ENCODE results near the gene FKBP14. TPM values are rescaled to one million over a fixed set of nuclear protein-coding genes. Genes with fewer than 3 reads are reported as not detected.

FKBP14 gene
- total RNA-seq, 1 donor from 2014 or later, result 4.4 TPM

DNA sequence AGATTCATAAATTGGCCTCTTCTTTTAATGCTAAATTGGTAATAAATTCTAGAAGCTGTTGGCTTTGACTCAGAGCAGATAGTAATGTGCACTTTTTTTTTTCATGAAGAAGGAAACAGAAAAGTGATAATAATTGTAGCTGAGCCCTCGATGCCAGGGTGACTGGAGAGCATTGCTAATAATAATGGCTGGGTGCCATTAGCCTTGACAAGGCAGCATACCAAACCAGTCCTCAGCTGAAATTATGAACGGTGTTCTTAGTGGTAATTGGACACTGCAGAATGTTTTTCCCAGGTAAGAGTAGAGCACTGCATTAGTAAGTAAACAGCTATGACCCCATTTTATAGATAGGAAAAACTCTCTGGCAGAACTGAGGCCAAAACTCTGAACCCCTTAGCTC lies 20.6 kb upstream of the FKBP14 start:
- DNase-seq (ENCODE audit: extremely low spot score in 2 of 2), result no peak
- Histone ChIP-seq H3K4me1 (no peaks in the 10 kb centered on the region), H3K9me3 (no peaks in the 10 kb centered on the region), H3K27ac (no peak overlapping the region), H3K4me3 (no peak overlapping the region), H3K27me3 (no peaks in the 10 kb centered on the region), H3K36me3 (peaks cover 6 to 31% of the 10 kb centered on the region in 2 donors)
- TF ChIP-seq, protein P1, sequence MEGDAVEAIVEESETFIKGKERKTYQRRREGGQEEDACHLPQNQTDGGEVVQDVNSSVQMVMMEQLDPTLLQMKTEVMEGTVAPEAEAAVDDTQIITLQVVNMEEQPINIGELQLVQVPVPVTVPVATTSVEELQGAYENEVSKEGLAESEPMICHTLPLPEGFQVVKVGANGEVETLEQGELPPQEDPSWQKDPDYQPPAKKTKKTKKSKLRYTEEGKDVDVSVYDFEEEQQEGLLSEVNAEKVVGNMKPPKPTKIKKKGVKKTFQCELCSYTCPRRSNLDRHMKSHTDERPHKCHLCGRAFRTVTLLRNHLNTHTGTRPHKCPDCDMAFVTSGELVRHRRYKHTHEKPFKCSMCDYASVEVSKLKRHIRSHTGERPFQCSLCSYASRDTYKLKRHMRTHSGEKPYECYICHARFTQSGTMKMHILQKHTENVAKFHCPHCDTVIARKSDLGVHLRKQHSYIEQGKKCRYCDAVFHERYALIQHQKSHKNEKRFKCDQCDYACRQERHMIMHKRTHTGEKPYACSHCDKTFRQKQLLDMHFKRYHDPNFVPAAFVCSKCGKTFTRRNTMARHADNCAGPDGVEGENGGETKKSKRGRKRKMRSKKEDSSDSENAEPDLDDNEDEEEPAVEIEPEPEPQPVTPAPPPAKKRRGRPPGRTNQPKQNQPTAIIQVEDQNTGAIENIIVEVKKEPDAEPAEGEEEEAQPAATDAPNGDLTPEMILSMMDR (IDR thresholded peaks at IDR 0.05), result no peak
- TF ChIP-seq POLR2A (IDR thresholded peaks at IDR 0.05) (no peak), POLR2AphosphoS5 (IDR thresholded peaks at IDR 0.05; ENCODE audit: insufficient read depth in 1 of 2, low read depth in 1 of 2) (no peak)
- intact Hi-C loops (cut with DNase I), result no loop called here

GRCh38 chr7:30046127-30046770 lies 19.7 kb upstream of the FKBP14 start:
- H3K9me3 ChIP-seq, result no peaks in the 10 kb centered on the region
- intact Hi-C loops (cut with DNase I), result no loop called here
- H3K4me3 ChIP-seq, result no peak overlapping the region
- no peak overlapping the region for H3K27ac ChIP-seq
- DNase-seq (ENCODE audit: extremely low spot score in 2 of 2), result no peak
- peaks cover 6 to 27% of the 10 kb centered on the region in 2 donors for H3K36me3 ChIP-seq
- peaks cover 4% of the 10 kb centered on the region for H3K4me1 ChIP-seq
- TF ChIP-seq, protein P1 (IDR thresholded peaks at IDR 0.05), result no peak
- TF ChIP-seq POLR2AphosphoS5 (IDR thresholded peaks at IDR 0.05; ENCODE audit: insufficient read depth in 1 of 2, low read depth in 1 of 2), result no peak
- no peak for TF ChIP-seq POLR2A (IDR thresholded peaks at IDR 0.05)
- H3K27me3 ChIP-seq, result no peaks in the 10 kb centered on the region

GRCh38 chr7:30041526-30042269 lies 15.2 kb upstream of the FKBP14 start:
- Histone ChIP-seq H3K4me1 (peaks cover 14% of the 10 kb centered on the region), H3K9me3 (no peaks in the 10 kb centered on the region), H3K27me3 (no peaks in the 10 kb centered on the region), H3K4me3 (no peak overlapping the region), H3K27ac (no peak overlapping the region), H3K36me3 (peaks cover 6 to 10% of the 10 kb centered on the region in 2 donors)
- TF ChIP-seq POLR2AphosphoS5 (IDR thresholded peaks at IDR 0.05; ENCODE audit: insufficient read depth in 1 of 2, low read depth in 1 of 2), result no peak
- no peak for TF ChIP-seq POLR2A (IDR thresholded peaks at IDR 0.05)
- TF ChIP-seq, protein P1 (IDR thresholded peaks at IDR 0.05), result no peak
- intact Hi-C loops (cut with DNase I), result no loop called here
- DNase-seq (ENCODE audit: extremely low spot score in 2 of 2), result no peak

DNA sequence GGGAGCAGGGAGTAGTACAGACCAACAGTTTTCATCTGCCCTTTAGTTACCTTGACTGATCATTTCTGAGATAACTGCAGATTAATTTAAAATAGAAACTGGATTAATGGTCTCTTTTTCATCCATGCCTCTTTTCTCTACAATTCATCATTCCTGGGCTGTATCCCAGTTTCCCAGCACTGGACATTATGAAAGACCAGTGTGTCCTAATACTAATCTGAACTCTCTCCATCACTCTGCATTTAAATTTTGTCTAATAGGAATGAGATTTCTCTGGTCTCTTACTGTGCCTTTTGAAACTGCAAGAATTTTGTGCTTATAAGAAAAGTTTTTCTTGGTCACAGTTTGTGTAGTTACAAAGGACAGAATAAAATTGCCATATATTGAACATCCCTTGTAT lies 14.4 kb upstream of the FKBP14 start:
- TF ChIP-seq POLR2A (IDR thresholded peaks at IDR 0.05) (no peak), POLR2AphosphoS5 (IDR thresholded peaks at IDR 0.05; ENCODE audit: insufficient read depth in 1 of 2, low read depth in 1 of 2) (no peak)
- TF ChIP-seq, protein P1 (IDR thresholded peaks at IDR 0.05), result no peak
- Histone ChIP-seq H3K4me1 (peaks cover 14% of the 10 kb centered on the region), H3K27me3 (no peaks in the 10 kb centered on the region), H3K9me3 (no peaks in the 10 kb centered on the region), H3K36me3 (peaks cover 0 to 2% of the 10 kb centered on the region in 2 donors), H3K27ac (no peak overlapping the region), H3K4me3 (no peak overlapping the region)
- DNase-seq (ENCODE audit: extremely low spot score in 2 of 2), result no peak
- intact Hi-C loops (cut with DNase I), result no loop called here
